Sciatic nerve (tissue), 2 donors: ENCODE data around the gene KCND3. TPM values are rescaled to one million over a fixed set of nuclear protein-coding genes. Genes with fewer than 3 reads are reported as not detected.

Experiments used
- ATAC-seq: fragments of 200-7000 bp; cut with Tn5 transposase; one replicate; pipeline ENCODE4 v1.9.1; 2020; ENCODE audit warnings: mild to moderate bottlenecking, moderate library complexity
- DNase-seq: peaks from one replicate; pipeline ENCODE4 v3.0.0-alpha.2; 2020; ENCODE audit warnings: low spot score
- intact Hi-C: fragments of 100-400 bp; cut with DNase I; formaldehyde crosslinking; loops from one replicate; pipeline ENCODE4 v1.14.2; 2022
- total RNA-seq: library from RNA; stranded (reverse); fragmentation: NEBNext Ultra II Directional; extraction: Animal tissue kit (Norgen Biotek cat#: 25700); gene quantifications from one replicate; pipeline ENCODE4 v1.2.1, GENCODE V29; 2021
- donor health status: DM: no; HTN: no; CAD: no.
- donor health status: DM: no; HTN: no; CAD: no.

KCND3 gene
- total RNA-seq, 1 donor from 2014 or later = 7.5 TPM

DNA sequence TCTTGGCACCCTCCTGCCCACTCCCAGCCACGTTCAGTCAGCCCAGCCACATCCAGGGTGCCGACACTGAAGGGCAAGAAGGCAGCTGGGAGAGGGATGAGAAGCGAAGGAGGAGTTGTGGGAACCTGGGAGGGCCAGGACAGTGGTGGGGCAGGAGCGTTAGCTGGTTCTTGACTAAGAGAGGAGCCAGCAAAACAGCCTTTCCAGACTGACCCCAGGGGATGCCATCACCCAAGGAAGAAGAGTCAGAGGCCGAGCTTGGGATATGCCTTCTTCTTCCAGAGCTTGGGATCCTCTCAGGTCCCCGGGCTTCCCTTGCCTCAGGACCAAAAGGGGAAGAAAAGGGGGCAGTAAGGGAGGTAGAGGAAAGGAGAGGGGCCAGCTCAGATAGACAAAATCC is 257.5 kb downstream of the KCND3 start:
- DNase-seq (no peak), ATAC-seq (no peak)
- intact Hi-C loops = no loop called here

DNA sequence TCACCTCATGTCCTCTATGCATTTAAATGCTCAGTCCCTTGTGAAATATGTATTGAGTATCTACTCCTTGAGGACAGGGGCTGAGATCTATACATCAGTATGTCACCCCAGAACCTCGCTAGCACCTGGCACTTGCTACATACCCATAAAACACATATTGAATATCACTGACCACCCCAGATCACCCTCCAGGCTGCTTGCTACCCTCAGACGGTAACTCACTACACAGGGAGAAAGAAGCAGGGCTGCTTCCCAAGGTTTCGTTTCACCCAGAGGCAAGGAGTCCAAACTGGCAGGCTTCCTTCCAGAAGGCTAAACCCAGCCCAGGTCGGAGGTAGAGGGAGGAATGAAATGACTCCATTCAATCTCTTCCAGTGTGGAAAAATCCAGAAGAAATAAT is 258.8 kb downstream of the KCND3 start:
- intact Hi-C loops = no loop called here
- DNase-seq (no peak), ATAC-seq (no peak)

DNA sequence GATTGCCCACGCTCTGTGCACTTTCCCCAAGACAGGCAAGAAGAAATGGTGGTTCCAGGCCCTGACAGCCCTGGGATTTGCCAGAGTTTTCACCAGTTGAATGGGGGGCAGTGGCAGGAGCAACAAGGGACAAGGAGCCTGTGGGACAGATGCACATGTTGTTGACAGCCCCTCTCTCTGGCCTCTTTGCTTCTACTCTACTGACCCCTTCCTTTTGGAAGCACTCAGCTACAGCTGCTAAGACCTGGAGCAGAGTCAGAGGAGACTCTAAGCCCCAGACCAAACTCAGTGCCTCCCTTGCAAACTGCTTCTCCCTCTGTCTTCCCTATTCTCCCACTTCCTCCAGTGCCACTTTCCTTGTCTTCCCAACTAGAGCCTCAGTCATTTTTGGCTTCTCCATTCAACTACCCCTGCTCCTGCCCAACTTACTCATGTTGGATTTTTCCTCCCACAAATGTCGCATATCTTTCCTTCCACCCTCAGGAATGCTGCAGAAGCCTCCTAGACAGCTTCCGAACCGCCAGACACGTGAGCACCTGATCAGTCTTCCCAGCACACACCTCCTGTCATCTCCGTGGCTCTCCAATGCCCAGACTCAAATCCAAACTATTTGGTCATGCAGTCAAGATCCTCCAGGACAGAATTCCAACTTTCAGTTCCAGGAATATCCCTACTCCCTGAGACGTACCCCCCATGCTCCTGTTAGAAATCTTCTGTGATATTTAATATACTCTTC is 259.4 kb downstream of the KCND3 start:
- DNase-seq (no peak), ATAC-seq (no peak)
- intact Hi-C loops = loop anchor here (5.0 kb wide), 1 partner anchor 1723 kb away; no protein-coding TSS in a partner anchor

DNA sequence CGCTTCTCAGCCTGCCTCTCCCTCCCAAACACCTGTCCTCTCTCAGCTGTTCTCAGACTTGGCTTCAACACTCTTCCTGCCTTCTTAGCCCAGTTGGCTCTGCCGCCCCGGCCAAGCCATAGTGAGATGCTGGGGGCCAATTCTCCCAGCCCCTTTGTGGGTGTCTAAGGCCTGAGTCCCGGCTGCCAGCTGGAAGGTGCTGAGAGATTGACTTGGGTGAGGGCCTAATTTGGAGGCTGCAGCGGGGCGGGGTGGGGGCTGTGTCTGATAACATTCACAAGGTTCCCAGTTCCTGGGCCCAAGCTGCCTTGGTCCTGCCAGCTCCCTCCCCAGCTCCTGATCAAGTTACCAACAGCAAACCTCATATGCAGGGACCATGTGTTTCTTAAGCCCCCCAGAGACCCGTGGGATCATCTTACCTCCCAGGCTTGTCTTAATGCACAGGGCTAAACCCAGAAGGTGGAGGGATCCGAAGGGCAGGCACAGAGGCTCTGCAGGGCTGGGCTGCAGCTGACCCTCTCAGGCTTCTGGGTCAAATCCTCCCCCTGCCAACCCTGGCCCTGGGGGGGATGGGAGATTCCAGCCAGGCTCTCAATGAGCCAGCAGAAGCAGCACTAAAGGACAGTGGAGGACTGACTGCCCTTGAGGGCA is 260.1 kb downstream of the KCND3 start:
- intact Hi-C loops = loop anchor here (5.0 kb wide), 1 partner anchor 1722 kb away; no protein-coding TSS in a partner anchor
- ATAC-seq (no peak), DNase-seq (no peak)

DNA sequence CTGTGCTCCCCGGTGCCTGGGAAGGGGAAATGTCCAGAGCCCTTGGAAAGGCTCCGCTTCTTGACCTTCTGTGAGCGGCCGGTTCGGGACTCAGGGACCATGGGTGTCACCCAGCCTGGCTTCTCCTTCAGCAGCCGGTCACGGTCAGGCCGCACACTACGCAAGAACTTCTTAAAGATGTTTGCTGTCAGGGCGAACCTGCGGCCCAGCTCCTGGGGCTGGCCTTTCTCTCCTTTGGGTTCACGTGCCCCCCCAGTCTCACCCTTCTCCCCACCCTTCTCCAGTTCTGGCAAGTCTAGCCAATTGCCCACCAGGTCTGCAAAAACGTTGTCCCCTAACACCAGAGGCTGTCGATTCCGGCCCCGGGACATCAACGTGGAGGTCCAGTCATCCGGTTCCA is 262.4 kb downstream of the KCND3 start:
- DNase-seq = no peak
- ATAC-seq = no peak
- intact Hi-C loops = loop anchor here (5.0 kb wide), 1 partner anchor 1720 kb away; no protein-coding TSS in a partner anchor

DNA sequence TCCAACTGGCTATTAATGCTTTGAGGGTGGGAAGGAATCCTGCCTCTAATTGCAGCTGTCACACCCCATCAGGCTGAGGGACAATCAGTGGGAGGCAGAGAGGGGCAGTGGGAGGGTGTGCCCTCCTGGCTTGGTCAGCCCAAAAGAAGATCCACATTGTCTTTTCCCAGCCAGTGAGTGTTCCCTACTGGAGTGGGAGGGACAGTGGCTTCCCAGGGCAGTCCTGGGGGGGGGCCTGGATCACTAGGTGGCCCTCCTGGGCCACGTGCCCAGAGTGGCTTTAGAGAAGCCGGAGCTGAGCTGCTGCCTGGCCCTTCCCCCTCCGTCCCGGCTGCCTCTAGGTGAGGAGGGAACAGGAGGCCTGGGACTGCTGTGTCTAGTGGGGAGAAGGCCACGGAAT is 264.3 kb downstream of the KCND3 start:
- ATAC-seq (peak; percentile 46), DNase-seq (no peak)
- intact Hi-C loops = loop anchor here (5.0 kb wide), 1 partner anchor 1718 kb away; no protein-coding TSS in a partner anchor

DNA sequence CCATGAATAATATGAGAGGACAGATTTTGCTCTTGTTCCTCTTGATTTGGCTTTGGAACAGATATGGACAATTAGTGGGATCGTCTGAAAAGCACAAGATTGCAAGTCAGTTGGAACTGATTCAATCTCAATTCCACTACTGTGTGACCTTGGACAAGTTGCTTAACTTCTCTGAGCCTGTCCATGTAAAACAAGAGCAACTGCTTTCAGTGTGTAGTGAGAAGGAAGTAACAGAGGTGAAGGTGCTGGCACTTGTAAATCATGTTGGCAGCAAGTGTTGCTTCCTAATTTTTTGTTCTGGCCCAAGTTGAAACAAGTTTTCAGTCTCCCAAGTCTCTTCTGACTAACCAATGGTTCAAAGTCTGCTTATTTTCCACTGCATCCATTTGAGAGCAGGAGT is 265.6 kb downstream of the KCND3 start:
- ATAC-seq (no peak), DNase-seq (no peak)
- intact Hi-C loops = no loop called here

DNA sequence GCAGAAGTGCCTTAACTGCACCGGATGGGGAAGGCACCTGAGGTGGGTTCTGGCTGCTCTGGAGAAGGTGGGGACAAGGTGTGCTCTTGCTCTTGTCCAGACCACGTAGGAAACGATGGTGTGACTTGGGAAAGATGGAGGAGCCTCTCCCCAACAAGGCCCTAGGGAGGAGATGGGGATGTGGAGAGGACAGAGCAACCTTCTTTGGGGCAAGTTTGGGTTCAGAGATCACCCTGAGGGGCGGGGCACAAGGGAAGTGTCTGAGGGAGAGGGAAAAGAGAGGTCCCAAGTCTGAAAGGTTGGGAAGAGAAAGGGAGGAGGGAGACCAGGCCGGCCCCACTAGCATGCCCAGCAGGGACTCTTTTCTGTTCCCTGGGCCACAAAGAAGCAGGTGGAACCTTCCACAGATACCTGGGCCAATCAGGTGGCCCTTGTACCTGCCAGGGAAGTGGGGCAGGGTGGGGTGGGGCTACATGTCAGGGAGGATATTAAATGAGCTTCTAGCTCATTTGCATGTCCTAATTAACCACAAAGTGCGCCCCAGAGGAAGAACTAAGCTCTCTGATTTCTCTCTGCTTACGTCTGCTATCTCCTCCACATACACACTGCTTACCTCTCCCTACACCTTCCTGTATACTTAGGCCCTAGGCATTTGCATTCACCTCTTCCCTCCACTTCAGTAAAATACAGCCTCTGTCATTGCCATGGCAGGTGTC is 266.2 kb downstream of the KCND3 start:
- DNase-seq = no peak
- ATAC-seq = no peak
- intact Hi-C loops = no loop called here

DNA sequence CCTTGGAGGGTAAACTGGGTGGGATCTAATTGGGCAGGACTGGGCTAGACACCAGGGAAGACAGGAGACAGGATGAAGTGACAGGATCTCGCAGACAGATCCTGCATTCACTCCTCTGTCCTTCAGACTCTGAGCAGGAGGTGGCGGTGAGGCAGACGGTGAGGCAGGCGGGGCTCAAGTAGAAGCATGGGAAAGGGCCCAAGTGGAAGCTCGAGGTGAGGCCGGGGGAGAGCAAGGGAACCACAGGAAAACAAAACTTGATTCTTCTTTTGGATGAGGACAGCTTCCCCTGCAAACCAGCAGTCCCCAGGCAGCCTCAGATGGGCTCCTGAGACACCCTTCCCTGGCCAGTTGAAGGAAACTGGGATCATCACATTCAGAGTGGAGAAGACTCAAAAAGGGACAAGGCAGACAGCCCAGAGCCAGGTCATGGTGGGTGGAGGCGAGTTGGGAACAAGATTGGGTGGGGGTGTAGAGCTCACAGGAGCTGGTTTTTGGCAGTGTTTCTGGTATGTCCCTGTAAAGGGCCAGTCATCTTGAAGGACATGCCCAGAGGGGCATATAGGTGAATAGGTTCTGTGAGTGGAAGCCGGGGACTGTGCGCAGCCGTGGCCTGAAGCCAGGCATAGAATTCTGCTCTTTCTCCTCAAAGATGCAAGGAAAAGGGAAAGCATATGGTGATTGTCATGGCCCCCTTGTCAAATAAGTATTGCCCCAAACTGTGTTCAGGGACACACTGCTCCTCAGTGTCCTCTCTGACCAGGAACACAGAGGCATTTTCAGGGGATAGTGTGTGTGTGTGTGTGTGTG is 268.3 kb downstream of the KCND3 start:
- ATAC-seq (no peak), DNase-seq (no peak)
- intact Hi-C loops = no loop called here

Other genes with a start within 250 kb of the KCND3 start
- gene DDX20, start 233.8 kb downstream of the KCND3 start, total RNA-seq = 9.7 TPM